Neutrophil (primary cell): Measurements from ENCODE around the gene AREG.

ENCODE experiments used
- H3K27ac ChIP-seq: fragments of 200-600 bp; sonication (generic); 2 replicates; pipeline ENCODE4 v1.5.1; 2016; ENCODE audit warnings: mild to moderate bottlenecking, moderate library complexity
- H3K27me3 ChIP-seq: fragments of 200-600 bp; sonication (generic); 2 replicates; pipeline ENCODE4 v1.6.0; 2016; ENCODE audit warnings: mild to moderate bottlenecking
- H3K36me3 ChIP-seq: fragments of 200-600 bp; sonication (generic); 2 replicates; pipeline ENCODE4 v1.5.1; 2017
- H3K4me1 ChIP-seq, 2 experiments: fragments of 200-600 bp in 1 of 2; sonication (generic) in 1 of 2; 1 replicate in 1 of 2; 2 replicates in 1 of 2; pipeline versions ENCODE4 v1.5.1 to v1.6.1; 2013 to 2016; ENCODE audit warnings: low read depth in 1 of 2, low read length in 1 of 2, mild to moderate bottlenecking in 1 of 2, moderate library complexity in 1 of 2; ENCODE audit not compliant: control insufficient read depth in 1 of 2, insufficient read depth in 1 of 2
- H3K4me3 ChIP-seq, 2 experiments: fragments of 200-600 bp in 1 of 2; sonication (generic) in 1 of 2; 1 replicate in 1 of 2; 2 replicates in 1 of 2; pipeline ENCODE4 v1.5.1; 2013 to 2016; ENCODE audit warnings: low read depth in 1 of 2, low read length in 1 of 2, mild to moderate bottlenecking in 1 of 2, moderate library complexity in 1 of 2
- H3K9me3 ChIP-seq: fragments of 200-600 bp; sonication (generic); 2 replicates; pipeline ENCODE4 v1.5.1; 2016
- TF ChIP-seq, protein P1 (sequence below): fragments of 200-600 bp; sonication (generic); IDR thresholded peaks from 2 replicates; pipeline ENCODE4 v1.5.1; 2016; ENCODE audit warnings: antibody characterized with exemption

Gene AREG

DNA sequence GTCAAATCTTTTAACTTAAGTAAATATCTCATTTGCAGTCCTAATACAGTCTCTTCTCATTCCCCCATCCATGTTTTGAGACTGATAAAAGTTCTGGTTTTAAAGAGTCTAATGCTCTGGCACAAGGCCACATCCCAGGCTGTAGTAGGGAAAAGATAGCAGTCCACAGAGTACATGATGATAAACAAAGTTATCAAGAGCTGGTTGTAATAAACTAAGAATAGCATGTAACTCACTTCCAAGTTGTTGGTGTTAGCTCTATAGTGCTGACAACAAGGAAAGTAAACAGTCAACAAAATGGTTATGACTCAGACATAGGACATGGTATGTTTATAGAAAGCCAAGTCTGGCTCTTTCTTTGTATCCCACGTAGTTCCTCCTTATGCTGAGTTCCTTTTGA, 21.8 kb upstream of the AREG start:
- Histone ChIP-seq H3K4me1 (no peaks in the 10 kb centered on the region), H3K27ac (no peak overlapping the region), H3K27me3 (no peaks in the 10 kb centered on the region), H3K36me3 (no peaks in the 10 kb centered on the region), H3K9me3 (no peaks in the 10 kb centered on the region), H3K4me3 (no peak overlapping the region)
- TF ChIP-seq, protein P1, sequence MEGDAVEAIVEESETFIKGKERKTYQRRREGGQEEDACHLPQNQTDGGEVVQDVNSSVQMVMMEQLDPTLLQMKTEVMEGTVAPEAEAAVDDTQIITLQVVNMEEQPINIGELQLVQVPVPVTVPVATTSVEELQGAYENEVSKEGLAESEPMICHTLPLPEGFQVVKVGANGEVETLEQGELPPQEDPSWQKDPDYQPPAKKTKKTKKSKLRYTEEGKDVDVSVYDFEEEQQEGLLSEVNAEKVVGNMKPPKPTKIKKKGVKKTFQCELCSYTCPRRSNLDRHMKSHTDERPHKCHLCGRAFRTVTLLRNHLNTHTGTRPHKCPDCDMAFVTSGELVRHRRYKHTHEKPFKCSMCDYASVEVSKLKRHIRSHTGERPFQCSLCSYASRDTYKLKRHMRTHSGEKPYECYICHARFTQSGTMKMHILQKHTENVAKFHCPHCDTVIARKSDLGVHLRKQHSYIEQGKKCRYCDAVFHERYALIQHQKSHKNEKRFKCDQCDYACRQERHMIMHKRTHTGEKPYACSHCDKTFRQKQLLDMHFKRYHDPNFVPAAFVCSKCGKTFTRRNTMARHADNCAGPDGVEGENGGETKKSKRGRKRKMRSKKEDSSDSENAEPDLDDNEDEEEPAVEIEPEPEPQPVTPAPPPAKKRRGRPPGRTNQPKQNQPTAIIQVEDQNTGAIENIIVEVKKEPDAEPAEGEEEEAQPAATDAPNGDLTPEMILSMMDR = no peak

DNA sequence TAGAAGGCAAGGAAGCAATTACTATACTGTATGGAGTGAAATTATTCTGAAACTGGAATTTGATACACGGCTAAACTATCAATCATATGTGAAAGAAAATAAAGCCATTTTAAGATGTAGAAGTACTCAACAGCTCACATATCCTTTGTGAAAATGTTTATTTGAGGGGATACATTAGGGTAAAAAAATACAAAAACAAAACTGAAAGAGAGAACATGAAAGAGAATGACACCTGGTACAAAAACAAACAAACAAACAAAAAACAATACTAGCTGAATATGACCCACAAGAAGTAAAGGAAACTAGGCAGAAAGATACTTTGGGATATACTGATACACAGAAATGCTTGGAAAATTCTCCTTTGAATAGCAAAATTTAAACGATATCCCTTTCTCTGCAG, 20.8 kb upstream of the AREG start:
- no peaks in the 10 kb centered on the region for H3K4me1 ChIP-seq
- H3K9me3 ChIP-seq = no peaks in the 10 kb centered on the region
- no peaks in the 10 kb centered on the region for H3K27me3 ChIP-seq
- TF ChIP-seq, protein P1 = no peak
- H3K27ac ChIP-seq = no peak overlapping the region
- no peaks in the 10 kb centered on the region for H3K36me3 ChIP-seq
- H3K4me3 ChIP-seq = no peak overlapping the region

GRCh38 chr4:74426101-74426500, 18.8 kb upstream of the AREG start:
- H3K27me3 ChIP-seq = no peaks in the 10 kb centered on the region
- H3K4me3 ChIP-seq = no peak overlapping the region
- H3K4me1 ChIP-seq = peaks cover 0 to 6% of the 10 kb centered on the region in 2 experiments
- no peaks in the 10 kb centered on the region for H3K36me3 ChIP-seq
- no peak overlapping the region for H3K27ac ChIP-seq
- H3K9me3 ChIP-seq = no peaks in the 10 kb centered on the region
- TF ChIP-seq, protein P1 = no peak

GRCh38 chr4:74428276-74428675, 16.7 kb upstream of the AREG start:
- Histone ChIP-seq H3K36me3 (no peaks in the 10 kb centered on the region), H3K27me3 (no peaks in the 10 kb centered on the region), H3K9me3 (no peaks in the 10 kb centered on the region), H3K4me1 (peaks cover 0 to 12% of the 10 kb centered on the region in 2 experiments), H3K27ac (no peak overlapping the region), H3K4me3 (no peak overlapping the region)
- TF ChIP-seq, protein P1 = no peak

DNA sequence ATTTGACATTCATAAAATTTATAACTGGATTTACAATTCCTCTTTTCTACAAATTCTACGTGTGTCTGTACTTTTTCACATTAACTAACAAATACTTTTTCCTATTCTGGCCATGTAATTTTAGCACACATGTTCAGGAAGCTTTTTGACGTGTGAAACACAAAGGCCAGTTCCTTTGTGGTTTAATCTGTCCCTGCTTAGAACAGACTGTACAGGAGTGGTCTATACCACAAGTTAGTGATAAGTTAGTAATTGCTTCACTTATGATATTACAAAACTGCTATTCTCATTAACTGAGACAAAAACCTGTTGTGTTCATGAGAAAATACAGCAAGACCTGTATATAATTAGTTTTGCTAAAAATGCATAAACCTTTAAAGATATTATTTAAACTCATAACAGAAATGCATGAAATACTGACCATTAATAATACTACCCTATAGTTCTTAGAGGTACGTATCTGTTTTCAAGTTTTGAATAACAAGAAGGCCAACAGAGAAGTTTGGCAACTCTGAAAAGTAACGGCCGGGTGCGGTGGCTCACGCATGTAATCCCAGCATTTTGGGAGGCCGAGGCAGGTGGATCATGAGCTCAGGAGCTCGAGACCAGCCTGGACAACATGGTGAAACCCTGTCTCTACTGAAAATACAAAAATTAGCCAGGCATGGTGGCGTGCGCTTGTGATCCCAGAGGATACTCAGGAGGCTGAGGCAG, 13.7 kb upstream of the AREG start:
- H3K4me3 ChIP-seq = no peak overlapping the region
- no peaks in the 10 kb centered on the region for H3K27me3 ChIP-seq
- H3K9me3 ChIP-seq = no peaks in the 10 kb centered on the region
- no peaks in the 10 kb centered on the region for H3K36me3 ChIP-seq
- H3K27ac ChIP-seq = no peak overlapping the region
- peaks cover 0 to 12% of the 10 kb centered on the region in 2 experiments for H3K4me1 ChIP-seq
- TF ChIP-seq, protein P1 = no peak
